Measurements from ENCODE around the gene C10orf95. TPM values are rescaled to one million over a fixed set of nuclear protein-coding genes. Genes with fewer than 3 reads are reported as not detected.

Gene C10orf95
- total and polyA plus RNA-seq, 10 donors = 0.06 to 0.77 (median 0.33) TPM; not detected in 3

GRCh38 chr10:102413053-102413705 is 38.2 kb downstream of the C10orf95 start:
- H3K4me1 ChIP-seq = peaks cover 5 to 33% (median 25%) of the 10 kb centered on the region in 6 donors
- H3K36me3 ChIP-seq = no peaks in the 10 kb centered on the region
- no peak overlapping the region for H3K27ac ChIP-seq
- H3K4me3 ChIP-seq = no peak overlapping the region
- H3K27me3 ChIP-seq (replicated peaks in 1 of 7) = peaks cover 15 to 100% (median 70%) of the 10 kb centered on the region in 7 donors
- TF ChIP-seq CTCF (IDR thresholded peaks at IDR 0.05 in 8 of 11, conservative IDR thresholded peaks at IDR 0.05 in 3 of 11) (no peak), POLR2A (IDR thresholded peaks at IDR 0.05) (no peak), POLR2AphosphoS5 (IDR thresholded peaks at IDR 0.05) (no peak)
- H3K9me3 ChIP-seq = no peaks in the 10 kb centered on the region
- 8 to 23% (median 19%) methylated on average over 5 of the region's 5 CpGs for WGBS, 5 donors
- intact Hi-C loops (cut with DNase I; ENCODE audit: low total_unique reads) = no loop called here
- DNase-seq = no peak

GRCh38 chr10:102412293-102412692 is 39.0 kb downstream of the C10orf95 start:
- intact Hi-C loops (cut with DNase I; ENCODE audit: low total_unique reads) = no loop called here
- Histone ChIP-seq H3K9me3 (no peaks in the 10 kb centered on the region), H3K27me3 (replicated peaks in 1 of 7) (peaks cover 15 to 100% (median 68%) of the 10 kb centered on the region in 7 donors), H3K4me1 (peaks cover 5 to 36% (median 25%) of the 10 kb centered on the region in 6 donors), H3K27ac (no peak overlapping the region), H3K36me3 (no peaks in the 10 kb centered on the region), H3K4me3 (no peak overlapping the region)
- no peak for DNase-seq
- WGBS, 5 donors = 85 to 92% (median 89%) methylated on average over 10 of the region's 10 CpGs
- TF ChIP-seq POLR2A (IDR thresholded peaks at IDR 0.05) (no peak), CTCF (IDR thresholded peaks at IDR 0.05 in 8 of 11, conservative IDR thresholded peaks at IDR 0.05 in 3 of 11) (no peak), POLR2AphosphoS5 (IDR thresholded peaks at IDR 0.05) (no peak)

- 80 to 90% (median 86%) methylated on average over 13 to 14 of the region's 14 CpGs for WGBS, 5 donors
- no peak overlapping the region for H3K27ac ChIP-seq
- intact Hi-C loops (cut with DNase I; ENCODE audit: low total_unique reads) = no loop called here
- peaks cover 15 to 98% (median 64%) of the 10 kb centered on the region in 7 donors for H3K27me3 ChIP-seq (replicated peaks in 1 of 7)
- DNase-seq = no peak
- H3K9me3 ChIP-seq = no peaks in the 10 kb centered on the region
- H3K4me1 ChIP-seq = peaks cover 5 to 36% (median 25%) of the 10 kb centered on the region in 6 donors
- no peak for TF ChIP-seq POLR2A (IDR thresholded peaks at IDR 0.05)
- no peak for TF ChIP-seq POLR2AphosphoS5 (IDR thresholded peaks at IDR 0.05)
- no peak for TF ChIP-seq CTCF (IDR thresholded peaks at IDR 0.05 in 8 of 11, conservative IDR thresholded peaks at IDR 0.05 in 3 of 11)
- H3K4me3 ChIP-seq = no peak overlapping the region
- no peaks in the 10 kb centered on the region for H3K36me3 ChIP-seq
These were observed 39.7 kb downstream of the C10orf95 start for GRCh38 chr10:102411341-102412255.

All from spleen (tissue), 11 donors.